HG03139 (cell line): ENCODE results near the gene ANKRD49.

Source experiments
- ATAC-seq: cut with Tn5 transposase; IDR thresholded peaks from one replicate; pipeline ENCODE4 v1.9.1; 2021; ENCODE audit not compliant: unreplicated experiment

ANKRD49 gene, protein sequence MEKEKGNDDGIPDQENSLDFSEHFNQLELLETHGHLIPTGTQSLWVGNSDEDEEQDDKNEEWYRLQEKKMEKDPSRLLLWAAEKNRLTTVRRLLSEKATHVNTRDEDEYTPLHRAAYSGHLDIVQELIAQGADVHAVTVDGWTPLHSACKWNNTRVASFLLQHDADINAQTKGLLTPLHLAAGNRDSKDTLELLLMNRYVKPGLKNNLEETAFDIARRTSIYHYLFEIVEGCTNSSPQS

DNA sequence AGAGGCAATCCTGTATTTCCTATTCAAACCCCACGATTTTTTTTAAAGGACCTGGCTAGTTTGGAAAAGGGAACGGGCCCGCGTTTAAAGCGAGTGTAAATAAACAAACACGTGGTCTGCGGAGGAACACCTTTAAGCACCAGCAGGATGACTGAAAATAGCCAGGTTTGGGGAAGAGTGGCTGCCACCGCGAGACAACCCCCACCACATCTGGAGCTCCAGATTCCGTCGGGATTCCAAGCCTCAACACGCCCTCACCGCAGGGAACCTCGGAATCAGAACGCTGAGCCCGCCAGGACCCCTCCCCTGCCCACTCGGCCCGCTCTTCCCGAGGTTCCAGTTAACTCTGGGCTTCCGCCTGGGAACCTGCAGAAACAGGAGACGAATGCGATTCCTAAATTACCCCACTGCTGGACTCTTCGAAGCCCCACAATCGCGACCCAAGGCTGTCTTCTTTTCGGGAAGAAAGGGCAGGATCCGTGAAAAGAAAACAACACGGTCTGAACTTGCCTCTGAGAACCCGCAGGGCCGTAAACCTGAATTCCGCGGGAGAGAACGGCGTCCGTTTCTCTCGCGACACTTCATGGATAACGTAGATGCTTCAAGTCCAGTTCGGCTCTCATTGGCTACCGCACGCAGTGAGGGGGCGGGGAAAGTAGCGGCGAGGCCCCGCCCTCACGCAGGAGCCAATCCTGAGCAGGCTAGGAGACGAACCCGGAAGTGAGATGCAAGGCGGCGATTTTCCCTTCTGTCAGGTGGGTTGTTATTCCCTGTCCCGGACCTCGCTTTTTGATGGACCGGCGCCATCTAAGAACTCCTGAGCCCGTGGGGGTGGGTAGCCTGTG lies at the start of gene ANKRD49, which contains the start of gene MRE11:
Gene ANKRD49 (plus strand): TSS at position 704 of the 845 bp plus-strand sequence. CDS start 2,710 bp downstream, outside the sequence.
Gene MRE11 (minus strand): TSS at position 564 of the 845 bp plus-strand sequence. CDS start 1,043 bp downstream, outside the sequence.
- ATAC-seq = peak; percentile 100

DNA sequence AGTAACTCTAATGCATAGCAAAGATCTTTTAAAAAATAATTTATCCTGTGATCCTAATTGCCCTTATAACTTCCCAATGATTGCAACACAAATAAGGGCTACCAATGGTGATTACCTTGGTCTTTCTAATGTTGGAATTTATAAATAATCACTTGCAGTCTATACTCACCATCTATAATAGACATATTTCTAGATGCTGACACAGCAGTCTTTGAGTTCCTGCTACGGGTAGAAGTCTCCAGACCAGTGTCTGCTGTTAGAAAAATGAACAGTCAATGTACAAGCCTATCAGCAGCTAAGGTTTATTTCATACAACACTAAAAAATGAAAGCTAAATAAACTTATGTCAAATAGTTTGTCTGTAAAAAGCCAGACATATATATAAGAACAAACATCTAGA lies 48.1 kb upstream of the ANKRD49 start:
- ATAC-seq = no peak

DNA sequence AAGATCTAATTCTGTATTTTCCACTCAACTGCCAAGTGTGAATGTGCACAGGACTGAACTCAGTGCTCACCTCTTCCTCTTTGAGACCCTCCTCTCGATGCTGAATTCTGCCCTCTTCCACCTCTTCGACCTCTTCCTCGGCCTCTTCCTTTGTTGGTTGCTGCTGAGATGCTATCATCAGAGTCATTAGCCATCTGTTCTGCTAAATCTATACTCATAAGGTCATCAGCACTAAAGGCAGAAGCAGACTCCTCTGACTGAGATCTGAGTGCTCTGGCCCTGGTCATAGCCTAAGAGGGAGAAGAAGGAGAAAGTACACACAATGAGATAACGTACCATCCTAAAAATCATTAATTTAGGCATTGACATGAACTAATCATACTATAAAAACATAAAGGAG lies 46.6 kb upstream of the ANKRD49 start:
- ATAC-seq = no peak

DNA sequence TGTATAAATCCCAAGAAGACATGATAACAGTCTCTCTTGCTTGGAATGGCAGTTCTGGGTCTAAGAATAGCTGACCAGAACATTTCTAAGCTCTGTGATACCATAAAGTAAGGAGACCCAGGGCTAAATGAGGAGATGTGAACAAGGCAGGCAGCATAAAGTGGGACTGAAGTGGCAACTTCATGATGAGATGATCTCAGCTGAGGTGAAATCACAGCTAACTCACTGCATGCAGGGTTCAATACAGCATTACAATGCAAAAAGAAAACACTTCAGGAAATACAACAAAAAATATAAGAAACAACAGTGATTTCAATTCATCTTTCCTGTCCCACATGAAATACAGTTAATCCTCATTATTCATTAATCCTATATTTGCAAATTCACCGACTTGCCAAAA lies 44.8 kb upstream of the ANKRD49 start:
- ATAC-seq = no peak

DNA sequence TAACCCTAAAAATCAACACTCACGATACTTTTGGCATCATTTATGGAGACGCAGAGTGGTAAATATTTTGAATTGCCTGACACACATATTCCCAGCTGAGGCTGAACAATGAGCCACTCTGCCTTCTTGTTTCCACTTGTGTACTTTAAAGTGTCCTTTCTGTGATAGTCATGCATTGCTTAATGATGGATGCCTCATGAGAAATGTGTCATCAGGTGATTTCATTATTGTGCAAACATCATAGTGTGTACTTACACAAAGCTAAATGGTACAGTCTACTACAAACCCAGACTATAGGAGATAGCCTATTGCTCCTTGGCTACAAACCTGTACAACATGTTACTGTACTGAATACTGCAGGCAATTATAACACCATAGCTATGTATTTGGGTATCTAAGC lies 44.3 kb upstream of the ANKRD49 start:
- ATAC-seq = no peak

GRCh38 chr11:94450048-94450447 lies 43.7 kb upstream of the ANKRD49 start:
- no peak for ATAC-seq

DNA sequence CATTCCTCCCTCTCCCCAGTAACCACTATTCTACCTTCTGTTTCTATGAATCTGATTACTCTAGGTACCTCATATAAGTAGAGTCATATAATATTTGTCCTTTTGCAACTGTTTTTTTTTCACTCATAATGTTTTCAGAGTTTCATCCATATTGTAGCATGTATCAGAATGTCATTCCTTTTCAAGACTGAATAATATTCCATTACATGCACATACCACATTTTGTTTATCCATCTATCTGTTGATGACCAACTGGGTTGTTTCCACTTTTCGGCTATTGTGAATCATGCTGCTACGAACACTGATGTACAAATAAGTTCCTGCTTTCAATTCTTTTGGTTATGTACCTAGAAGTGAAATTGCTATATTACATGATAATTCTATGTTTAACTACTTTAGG lies 40.8 kb upstream of the ANKRD49 start:
- no peak for ATAC-seq

DNA sequence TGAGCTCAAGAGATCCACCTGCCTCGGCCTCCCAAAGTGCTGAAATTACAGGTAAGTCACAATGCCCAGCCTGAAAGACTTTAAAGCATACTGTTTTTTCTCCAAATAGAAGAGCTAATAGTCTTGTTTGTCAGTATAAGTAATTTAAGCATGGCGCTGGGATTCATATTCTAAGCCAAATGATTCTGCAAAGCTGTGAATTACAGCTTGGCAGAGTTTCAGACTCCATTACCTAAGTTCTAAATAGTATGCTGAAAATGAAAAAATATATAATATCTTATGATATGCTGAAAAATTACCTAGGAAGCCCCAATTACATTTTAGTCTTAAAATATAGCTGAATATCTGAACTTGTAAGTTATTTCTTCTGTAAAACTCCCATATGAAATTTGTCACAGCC lies 39.5 kb upstream of the ANKRD49 start:
- no peak for ATAC-seq

DNA sequence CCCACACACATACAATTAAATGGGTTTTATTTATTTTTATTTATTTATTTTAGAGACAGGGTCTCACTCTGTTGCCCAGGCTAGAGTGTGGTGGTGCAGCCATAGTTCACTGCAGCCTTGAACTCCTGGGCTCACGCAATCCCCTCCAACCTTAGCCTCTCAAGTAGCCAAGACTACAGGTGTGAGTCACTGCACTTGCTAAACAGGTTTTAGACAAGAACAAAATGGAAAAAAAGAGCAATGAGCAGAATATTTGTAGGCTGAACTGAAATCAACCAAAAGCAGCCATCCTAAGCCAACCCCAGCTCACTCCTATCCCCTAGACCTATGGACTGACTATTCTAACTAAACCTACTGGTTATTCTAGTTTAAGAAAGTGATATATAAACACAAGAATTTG lies 37.9 kb upstream of the ANKRD49 start:
- ATAC-seq = no peak

DNA sequence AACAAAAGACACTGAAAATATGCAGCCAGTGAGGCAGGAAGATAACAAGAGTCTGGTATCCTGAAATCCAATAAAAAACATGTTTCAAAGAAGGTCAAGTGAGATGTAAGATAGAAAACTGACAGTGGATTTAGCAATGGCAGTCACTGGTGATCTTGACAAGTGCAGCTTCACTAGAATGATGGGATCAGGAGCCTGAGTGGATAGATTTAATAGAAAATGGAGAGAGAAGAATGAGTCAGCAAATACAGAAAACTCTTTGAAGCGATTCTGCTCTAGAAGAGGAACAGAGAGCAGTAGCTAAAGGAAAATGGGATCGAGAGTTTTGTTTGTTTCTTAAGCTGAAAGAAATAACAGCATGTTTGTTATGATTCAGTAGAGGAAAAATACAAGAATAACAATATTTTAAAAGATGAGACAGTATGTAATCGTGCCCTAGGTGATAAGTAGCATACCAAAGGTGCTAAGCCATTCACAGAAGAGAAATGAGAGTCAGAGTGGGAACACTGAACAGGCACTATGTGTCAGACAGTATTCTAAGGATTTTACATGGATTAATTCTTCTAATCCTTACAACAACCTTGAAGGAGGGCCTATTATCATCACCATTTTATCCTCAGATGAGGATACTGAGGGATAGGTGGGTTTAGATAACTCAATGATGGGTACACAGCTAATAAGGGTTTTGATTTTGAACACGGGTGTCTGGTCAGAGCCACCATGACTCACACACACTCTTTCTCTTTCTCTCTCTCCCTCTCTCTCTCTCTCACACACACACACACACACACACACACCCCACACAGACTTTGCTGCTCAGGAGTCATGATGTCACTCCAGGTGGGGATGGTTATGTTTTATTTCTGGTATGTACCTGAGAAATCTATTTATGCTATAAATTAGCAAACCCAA lies 36.4 kb upstream of the ANKRD49 start:
- no peak for ATAC-seq

DNA sequence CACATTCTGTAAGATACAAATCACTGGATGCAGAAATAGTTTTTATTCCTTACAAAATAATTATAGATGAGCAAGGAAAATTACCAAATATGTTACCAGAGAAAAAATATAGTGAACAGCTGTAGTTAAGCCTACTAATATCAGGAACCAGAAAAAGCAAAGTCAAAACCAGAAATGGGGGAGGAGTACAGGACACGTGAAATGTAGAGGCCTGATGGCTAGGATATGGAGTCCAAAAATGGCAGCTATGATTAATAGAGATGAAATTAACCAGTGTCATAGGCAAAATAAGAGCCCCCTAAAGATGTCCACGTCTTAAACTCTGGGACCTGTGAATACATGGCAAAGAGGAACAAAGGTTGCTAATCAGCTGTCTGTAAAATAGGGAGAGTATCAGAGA lies 34.2 kb upstream of the ANKRD49 start:
- ATAC-seq = no peak

GRCh38 chr11:94469416-94469815 lies 24.4 kb upstream of the ANKRD49 start:
- peak; percentile 76 for ATAC-seq

DNA sequence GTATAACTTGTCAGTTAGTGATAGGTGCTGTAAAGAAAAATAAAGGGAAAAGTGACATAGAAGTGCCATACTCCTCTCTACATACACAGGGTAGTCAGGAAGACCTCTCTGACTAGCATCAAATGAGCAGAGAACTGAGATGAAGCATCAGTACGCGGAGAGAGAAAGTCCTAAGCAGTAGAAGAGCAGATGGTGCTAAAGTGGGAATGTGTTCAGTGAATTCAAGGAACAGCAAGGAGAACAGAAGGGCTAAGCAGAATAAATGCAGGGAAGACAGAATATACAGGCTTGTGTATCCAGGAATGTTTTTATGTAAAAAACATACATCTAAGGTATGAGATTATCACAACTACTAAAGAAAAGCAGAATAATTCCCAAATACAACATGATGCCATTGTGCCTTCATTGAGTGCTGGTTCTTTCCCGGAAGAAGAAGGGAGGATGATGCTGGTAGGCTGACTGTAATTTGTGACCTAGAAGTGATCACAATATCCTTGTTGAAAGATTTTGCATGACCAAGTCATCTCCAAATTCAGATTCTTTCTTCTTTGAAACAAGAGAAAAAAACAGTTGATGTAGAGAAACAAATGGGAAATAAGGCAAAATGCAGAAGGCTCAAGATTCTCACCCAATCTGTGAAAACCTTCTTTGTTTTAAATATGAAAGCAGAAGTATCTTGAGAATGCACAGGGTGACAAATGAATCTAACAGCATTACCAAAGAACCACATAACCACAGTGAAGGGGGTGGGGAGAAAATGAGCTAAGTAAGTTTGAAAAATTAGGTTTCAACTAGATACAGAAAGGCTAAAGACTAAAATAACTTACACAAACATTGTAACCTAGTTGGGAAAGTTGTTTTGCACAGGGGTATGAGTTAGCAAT lies 20.6 kb upstream of the ANKRD49 start:
- peak; percentile 81 for ATAC-seq

DNA sequence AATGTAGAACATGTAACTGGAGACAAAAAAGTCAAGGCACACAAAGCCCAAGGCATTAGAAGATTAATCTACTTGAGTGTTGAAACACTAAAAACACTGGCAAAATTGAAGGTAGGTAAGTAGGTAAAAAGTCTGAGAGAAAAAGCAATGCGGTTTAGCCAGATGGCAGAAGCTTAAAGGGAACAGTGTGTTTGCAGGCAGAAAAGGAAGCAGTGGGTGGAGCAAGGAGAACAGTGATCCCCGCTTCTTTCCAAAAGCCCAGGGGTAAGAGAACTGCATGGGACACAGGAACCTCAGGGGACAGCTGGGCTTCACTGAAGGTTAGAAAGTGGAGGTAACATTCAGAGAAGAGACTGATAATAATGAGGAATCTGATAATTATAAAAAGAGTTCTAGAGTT lies 16.2 kb upstream of the ANKRD49 start:
- no peak for ATAC-seq

GRCh38 chr11:94481342-94481741 lies 12.4 kb upstream of the ANKRD49 start:
- no peak for ATAC-seq

GRCh38 chr11:94486068-94486467 lies 7.7 kb upstream of the ANKRD49 start:
- ATAC-seq = no peak

GRCh38 chr11:94494126-94494680 lies 419 bp downstream of the ANKRD49 start:
- ATAC-seq = peak; percentile 51

GRCh38 chr11:94500181-94500580 lies 6.4 kb downstream of the ANKRD49 start:
- ATAC-seq = no peak

DNA sequence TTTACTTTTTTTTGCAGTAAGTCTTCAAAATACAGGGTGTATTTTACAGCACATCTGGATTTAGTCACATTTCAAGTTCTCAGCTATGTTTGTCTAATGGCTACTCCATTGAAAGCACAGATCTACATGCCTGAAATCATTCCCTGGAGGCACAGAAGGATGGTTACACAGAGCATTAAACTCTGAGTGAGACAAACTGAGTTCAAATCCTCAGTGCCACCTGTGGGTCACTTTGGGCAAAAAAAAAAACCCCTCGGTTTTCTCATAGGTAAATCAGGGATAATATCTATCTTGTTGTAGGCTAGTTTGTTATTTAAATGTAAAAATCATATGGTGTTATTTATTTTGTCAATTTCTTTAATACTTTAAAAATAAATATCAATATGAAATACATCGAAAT lies 7.7 kb downstream of the ANKRD49 start:
- no peak for ATAC-seq

- no peak for ATAC-seq
Measured at GRCh38 chr11:94504689-94505293, 11.0 kb downstream of the ANKRD49 start.
